ENCODE measurements around the gene SYCN. TPM values are rescaled to one million over a fixed set of nuclear protein-coding genes. Genes with fewer than 3 reads are reported as not detected.

SYCN gene
- total and polyA plus RNA-seq, 2 donors (not counting 3 experiments of a cell fraction or from before 2014, with no cell fraction given): not detected

GRCh38 chr19:39165857-39166256 lies 38.2 kb downstream of the SYCN start:
- Histone ChIP-seq H3K36me3 (ENCODE audit: control insufficient read depth in 2 of 2, extremely low read depth in 1 of 2, insufficient read depth in 2 of 2, low read length in 2 of 2) (peaks cover 0 to 10% of the 10 kb centered on the region in 2 experiments), H3K79me2 (ENCODE audit: control insufficient read depth, insufficient read depth, low read length) (peaks cover 12% of the 10 kb centered on the region), H3K9me3 (replicated peaks; ENCODE audit: control insufficient read depth, insufficient read depth, low read length) (no peaks in the 10 kb centered on the region), H3K9me1 (replicated peaks; ENCODE audit: control insufficient read depth, extremely low read depth, insufficient read depth, low read length) (no peaks in the 10 kb centered on the region), H3K4me1 (ENCODE audit: control insufficient read depth, extremely low read depth, insufficient read depth, low read length) (peaks cover 2% of the 10 kb centered on the region), H3K27me3 (ENCODE audit: control insufficient read depth in 2 of 2, insufficient read depth in 2 of 2, low read length in 2 of 2) (no peaks in the 10 kb centered on the region), H4K20me1 (replicated peaks; ENCODE audit: control insufficient read depth, extremely low read depth, insufficient read depth, low read length) (no peaks in the 10 kb centered on the region), H3K9ac (replicated peaks; ENCODE audit: extremely low read depth, insufficient read depth, low read length) (no peak overlapping the region), H2AFZ (ENCODE audit: low read depth, low read length) (no peak overlapping the region), H3K4me2 (ENCODE audit: insufficient read depth, low read length) (no peak overlapping the region), H3K4me3 (replicated peaks in 1 of 3; ENCODE audit: insufficient read depth in 1 of 3, low read depth in 1 of 3, low read length in 3 of 3) (no peak overlapping the region), H3K27ac (ENCODE audit: insufficient read depth, low read depth, low read length) (no peak overlapping the region)
- CTCF ChIA-PET: interaction anchor here (1.6 kb wide), 1 partner anchor 17 kb away, joined by 4 read pairs; no protein-coding TSS in a partner anchor
- intact Hi-C loops (cut with micrococcal nuclease) (no loop called here), dilution Hi-C loops (cut with MboI; ENCODE audit: extremely low pct_ligation_motif_present, low sequenced_read_pairs) (no loop called here)
- no peak for FAIRE-seq
- no TSS peak for BruUV-seq (replicated peaks)
- POLR2A ChIA-PET: no interaction called here
- no peak for DNase-seq (ENCODE audit: low read depth, low spot score)
- TF ChIP-seq POLR2AphosphoS5 (IDR thresholded peaks at IDR 0.05; ENCODE audit: insufficient read depth, low read depth, low read length) (no peak), MAX (IDR thresholded peaks at IDR 0.05; ENCODE audit: insufficient read depth, insufficient read length) (no peak), EZH2 (IDR thresholded peaks at IDR 0.05; ENCODE audit: borderline replicate concordance, low read depth, low read length, severe bottlenecking) (no peak), FOS (IDR thresholded peaks at IDR 0.05; ENCODE audit: borderline replicate concordance, insufficient read depth, low read length) (no peak), POLR2A (IDR thresholded peaks at IDR 0.05; ENCODE audit: low read depth, low read length) (no peak), GATA2 (IDR thresholded peaks at IDR 0.05; ENCODE audit: insufficient read depth, insufficient read length, low read depth, low read length) (no peak), JUN (IDR thresholded peaks at IDR 0.05; ENCODE audit: borderline replicate concordance, insufficient read depth, insufficient read length, low read depth) (no peak), MYC (IDR thresholded peaks at IDR 0.05; ENCODE audit: low read depth, low read length) (no peak)
- TF ChIP-seq, protein P1, sequence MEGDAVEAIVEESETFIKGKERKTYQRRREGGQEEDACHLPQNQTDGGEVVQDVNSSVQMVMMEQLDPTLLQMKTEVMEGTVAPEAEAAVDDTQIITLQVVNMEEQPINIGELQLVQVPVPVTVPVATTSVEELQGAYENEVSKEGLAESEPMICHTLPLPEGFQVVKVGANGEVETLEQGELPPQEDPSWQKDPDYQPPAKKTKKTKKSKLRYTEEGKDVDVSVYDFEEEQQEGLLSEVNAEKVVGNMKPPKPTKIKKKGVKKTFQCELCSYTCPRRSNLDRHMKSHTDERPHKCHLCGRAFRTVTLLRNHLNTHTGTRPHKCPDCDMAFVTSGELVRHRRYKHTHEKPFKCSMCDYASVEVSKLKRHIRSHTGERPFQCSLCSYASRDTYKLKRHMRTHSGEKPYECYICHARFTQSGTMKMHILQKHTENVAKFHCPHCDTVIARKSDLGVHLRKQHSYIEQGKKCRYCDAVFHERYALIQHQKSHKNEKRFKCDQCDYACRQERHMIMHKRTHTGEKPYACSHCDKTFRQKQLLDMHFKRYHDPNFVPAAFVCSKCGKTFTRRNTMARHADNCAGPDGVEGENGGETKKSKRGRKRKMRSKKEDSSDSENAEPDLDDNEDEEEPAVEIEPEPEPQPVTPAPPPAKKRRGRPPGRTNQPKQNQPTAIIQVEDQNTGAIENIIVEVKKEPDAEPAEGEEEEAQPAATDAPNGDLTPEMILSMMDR (IDR thresholded peaks at IDR 0.05; ENCODE audit: extremely low read depth in 1 of 2, insufficient read depth in 1 of 2, low read depth in 1 of 2, low read length in 2 of 2): no peak
